HUES64 (cell line): Measurements from ENCODE around the gene STARD3NL.

Experiments used
- H3K27ac ChIP-seq: 2 replicates; pipeline ENCODE4 v1.7.0; 2013; ENCODE audit warnings: low read depth, low read length, inconsistent platforms
- H3K27me3 ChIP-seq: 2 replicates; pipeline ENCODE4 v1.6.1; 2013; ENCODE audit warnings: mild to moderate bottlenecking, low read length; ENCODE audit not compliant: insufficient read depth
- H3K36me3 ChIP-seq: 2 replicates; pipeline ENCODE4 v1.6.1; 2013; ENCODE audit warnings: mild to moderate bottlenecking, low read length; ENCODE audit not compliant: insufficient read depth
- H3K4me1 ChIP-seq: 2 replicates; pipeline ENCODE4 v1.6.1; 2013; ENCODE audit warnings: mild to moderate bottlenecking, low read length, moderate library complexity; ENCODE audit not compliant: insufficient read depth
- H3K4me3 ChIP-seq: 2 replicates; pipeline ENCODE4 v1.5.1; 2013; ENCODE audit warnings: mild to moderate bottlenecking, low read length, moderate library complexity
- H3K9ac ChIP-seq: 2 replicates; pipeline ENCODE4 v1.6.1; 2013; ENCODE audit warnings: mild to moderate bottlenecking, low read depth, low read length
- H3K9me3 ChIP-seq: 2 replicates; pipeline ENCODE4 v1.6.1; 2013; ENCODE audit warnings: low read depth, low read length; ENCODE audit not compliant: insufficient read depth
- WGBS: fragments of 150-250, 120-280 bp; methylation state at CpG from one replicate; pipeline ENCODE4 v1.1.7; 2013; ENCODE audit warnings: missing lambda C conversion rate; 5-methylcytosine and 5-hydroxymethylcytosine counted together

STARD3NL gene

DNA sequence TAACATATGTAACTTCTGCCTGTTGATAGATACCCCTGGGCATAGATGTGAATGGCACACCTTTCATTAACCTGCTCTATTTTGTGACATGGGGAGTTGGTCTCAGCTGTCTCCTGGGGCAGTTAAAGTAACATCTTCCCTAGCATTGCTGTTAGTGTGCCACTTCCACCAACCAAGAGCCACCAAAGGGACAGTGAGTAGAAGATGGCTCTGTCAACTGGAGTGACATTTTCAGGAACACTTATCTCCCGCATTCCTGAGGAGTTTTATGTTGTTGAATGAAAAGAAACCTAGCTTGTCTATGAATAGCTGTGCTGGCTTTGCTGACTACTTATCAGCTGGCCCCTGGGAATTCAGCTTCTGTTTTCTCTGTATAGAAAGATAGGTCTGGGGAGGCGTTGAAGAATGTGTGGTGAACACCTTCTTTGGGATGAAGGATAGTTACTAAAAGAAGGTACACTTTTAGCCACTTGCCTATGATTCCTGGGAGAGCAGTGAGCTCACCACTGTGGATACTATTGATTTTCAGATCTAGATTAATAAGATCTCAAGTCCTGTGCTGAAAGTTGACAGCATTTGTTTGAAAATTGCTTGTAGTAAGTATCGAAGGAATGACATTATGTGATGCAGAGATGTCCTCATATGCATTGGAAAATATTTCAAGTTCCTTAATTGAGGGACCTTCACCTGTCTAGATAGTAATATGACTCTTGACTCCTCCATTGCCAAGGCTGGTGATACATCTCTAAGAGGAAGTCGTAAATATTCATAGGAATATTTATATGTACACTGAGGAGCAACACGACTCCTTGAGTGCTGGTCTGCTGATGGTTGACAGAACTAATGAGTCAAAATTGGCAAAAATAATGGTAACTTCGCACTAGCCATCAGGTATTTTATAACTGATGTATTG, 7.6 kb downstream of the STARD3NL start:
- no peak overlapping the region for H3K4me3 ChIP-seq
- peaks cover 3% of the 10 kb centered on the region; the same call in 1 of the 2 replicates for H3K36me3 ChIP-seq
- no peak overlapping the region for H3K27ac ChIP-seq
- H3K4me1 ChIP-seq, result peaks cover 42% of the 10 kb centered on the region
- 95% methylated on average over 6 of the region's 6 CpGs for WGBS
- H3K9ac ChIP-seq, result no peak overlapping the region
- H3K27me3 ChIP-seq, result no peaks in the 10 kb centered on the region
- no peaks in the 10 kb centered on the region for H3K9me3 ChIP-seq

- Histone ChIP-seq H3K9me3 (0 out of 2 replicates have a peak, but pooled peaks cover 3% of the 10 kb centered on the region), H3K4me3 (no peak overlapping the region), H3K36me3 (peaks cover 3% of the 10 kb centered on the region; the same call in 1 of the 2 replicates), H3K27ac (no peak overlapping the region; the same call in 1 of the 2 replicates), H3K4me1 (peaks cover 42% of the 10 kb centered on the region), H3K27me3 (no peaks in the 10 kb centered on the region), H3K9ac (no peak overlapping the region)
- 81% methylated on average over 4 of the region's 4 CpGs for WGBS
Observed at GRCh38 chr7:38186593-38187314, 8.7 kb downstream of the STARD3NL start.

GRCh38 chr7:38187794-38188440, 9.9 kb downstream of the STARD3NL start:
- peak overlapping the region; percentile 27; the same call in 1 of the 2 replicates for H3K27ac ChIP-seq

GRCh38 chr7:38189231-38189938, 11.3 kb downstream of the STARD3NL start:
- no peak overlapping the region for H3K9ac ChIP-seq
- WGBS, result 71% methylated on average over 4 of the region's 4 CpGs

More at GRCh38 chr7:38187794-38188440, 9.9 kb downstream of the STARD3NL start:
- Histone ChIP-seq H3K36me3 (peaks cover 3% of the 10 kb centered on the region; the same call in 1 of the 2 replicates), H3K9me3 (0 out of 2 replicates have a peak, but pooled peaks cover 3% of the 10 kb centered on the region), H3K4me3 (no peak overlapping the region), H3K4me1 (peaks cover 42% of the 10 kb centered on the region), H3K9ac (peak overlapping the region; percentile 12; the same call in 1 of the 2 replicates), H3K27me3 (no peaks in the 10 kb centered on the region)
- 70% methylated on average over 7 of the region's 7 CpGs for WGBS

DNA sequence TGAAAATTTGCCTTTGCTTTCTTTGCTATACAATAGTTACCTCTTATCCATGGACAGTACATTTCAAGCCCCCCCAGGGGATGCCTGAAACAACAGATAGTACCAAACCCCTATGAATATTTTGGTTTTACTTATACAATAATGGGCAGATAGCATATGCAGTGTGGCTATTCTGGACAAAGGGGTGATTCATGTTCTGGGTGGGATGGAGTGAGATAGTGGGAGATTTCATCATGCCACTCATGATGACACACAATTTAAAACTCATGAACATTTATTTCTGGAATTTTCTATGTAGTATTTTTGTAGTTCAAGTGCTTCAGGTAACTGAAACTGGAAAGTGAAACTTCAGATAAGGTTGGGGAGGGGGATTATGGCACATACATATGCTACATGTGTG, 12.0 kb downstream of the STARD3NL start:
- H3K9ac ChIP-seq, result no peak overlapping the region
- H3K36me3 ChIP-seq, result no peaks in the 10 kb centered on the region
- no peak overlapping the region for H3K4me3 ChIP-seq
- H3K27me3 ChIP-seq, result no peaks in the 10 kb centered on the region
- H3K27ac ChIP-seq, result no peak overlapping the region
- H3K9me3 ChIP-seq, result 0 out of 2 replicates have a peak, but pooled peaks cover 3% of the 10 kb centered on the region
- H3K4me1 ChIP-seq, result peaks cover 42% of the 10 kb centered on the region

More at GRCh38 chr7:38189231-38189938, 11.3 kb downstream of the STARD3NL start:
- no peak overlapping the region for H3K27ac ChIP-seq
- no peak overlapping the region for H3K4me3 ChIP-seq
- H3K4me1 ChIP-seq, result peaks cover 42% of the 10 kb centered on the region
- H3K36me3 ChIP-seq, result no peaks in the 10 kb centered on the region; the same call in 1 of the 2 replicates
- H3K27me3 ChIP-seq, result no peaks in the 10 kb centered on the region
- H3K9me3 ChIP-seq, result 0 out of 2 replicates have a peak, but pooled peaks cover 3% of the 10 kb centered on the region

DNA sequence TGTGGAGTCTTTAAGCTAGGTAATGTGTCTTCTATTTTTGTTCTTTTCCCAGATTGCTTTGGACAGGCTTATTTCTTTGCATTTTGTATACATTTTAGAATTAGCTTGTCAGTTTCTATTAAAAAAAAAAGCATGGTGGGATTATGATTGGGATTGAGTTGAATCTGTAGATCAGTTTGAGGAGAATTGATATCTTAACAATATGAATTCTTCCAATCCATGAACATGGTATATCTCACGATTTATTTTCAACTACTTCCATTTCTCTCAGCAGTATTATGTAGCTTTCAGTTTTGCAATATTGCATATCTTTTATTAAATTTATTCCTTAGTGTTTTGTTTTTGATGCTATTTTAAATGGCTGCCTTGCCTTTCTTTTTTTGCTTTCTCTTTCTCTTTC, 13.7 kb downstream of the STARD3NL start:
- no peaks in the 10 kb centered on the region for H3K27me3 ChIP-seq
- no peak overlapping the region for H3K27ac ChIP-seq
- no CpG with 5 or more reads among the region's 1 CpG for WGBS
- H3K9ac ChIP-seq, result no peak overlapping the region
- H3K36me3 ChIP-seq, result no peaks in the 10 kb centered on the region
- 0 out of 2 replicates have a peak, but pooled peaks cover 3% of the 10 kb centered on the region for H3K9me3 ChIP-seq
- no peak overlapping the region for H3K4me3 ChIP-seq
- peaks cover 40% of the 10 kb centered on the region for H3K4me1 ChIP-seq

- Histone ChIP-seq H3K4me1 (peaks cover 35% of the 10 kb centered on the region), H3K27ac (no peak overlapping the region), H3K9me3 (0 out of 2 replicates have a peak, but pooled peaks cover 3% of the 10 kb centered on the region), H3K9ac (no peak overlapping the region), H3K4me3 (no peak overlapping the region), H3K36me3 (no peaks in the 10 kb centered on the region), H3K27me3 (no peaks in the 10 kb centered on the region)
- 93% methylated on average over 1 of the region's 2 CpGs for WGBS
Observed at GRCh38 chr7:38192327-38192726, 14.3 kb downstream of the STARD3NL start.

DNA sequence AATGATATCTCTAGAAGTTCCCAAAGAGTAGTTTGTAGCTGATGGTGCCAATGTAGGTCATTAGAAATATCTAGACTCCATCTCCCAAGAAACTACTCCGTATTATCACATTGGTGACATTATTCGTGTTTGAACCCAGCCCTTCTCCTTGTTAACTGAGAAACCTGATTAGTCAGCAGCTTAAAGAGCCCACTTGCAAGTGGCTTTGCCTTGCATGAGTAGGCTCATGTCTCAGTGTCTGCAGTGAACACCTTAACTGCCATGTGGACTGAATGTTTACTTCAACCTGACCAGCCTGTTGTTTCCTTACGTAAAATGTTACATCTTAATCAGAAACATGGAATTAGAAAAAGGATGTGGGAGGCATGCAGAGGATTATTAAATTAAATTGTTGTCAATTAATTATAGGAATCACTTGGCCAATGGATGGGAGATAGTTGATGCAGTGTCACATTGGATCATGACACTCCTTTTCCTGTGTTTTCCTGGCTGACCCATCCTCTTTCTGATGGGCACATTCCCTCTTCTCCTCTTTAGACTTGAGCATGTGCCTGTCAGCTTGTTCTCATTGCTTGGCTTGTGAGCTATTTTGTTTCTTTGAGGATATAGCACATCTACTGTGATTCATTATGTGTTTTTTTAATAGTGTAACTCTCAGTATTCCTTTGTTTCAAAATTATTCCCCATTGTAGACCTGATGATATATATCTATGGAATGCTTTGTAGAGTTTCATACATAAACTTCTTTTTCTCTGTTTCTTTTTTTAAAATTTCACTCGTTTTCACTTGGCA, 18.0 kb downstream of the STARD3NL start:
- Histone ChIP-seq H3K27ac (no peak overlapping the region), H3K9ac (no peak overlapping the region)

GRCh38 chr7:38198366-38198765, 20.3 kb downstream of the STARD3NL start:
- Histone ChIP-seq H3K4me3 (no peak overlapping the region), H3K27ac (no peak overlapping the region), H3K36me3 (no peaks in the 10 kb centered on the region), H3K9me3 (no peaks in the 10 kb centered on the region), H3K4me1 (peaks cover 24% of the 10 kb centered on the region), H3K27me3 (no peaks in the 10 kb centered on the region), H3K9ac (no peak overlapping the region)

More for the DNA sequence above, 18.0 kb downstream of the STARD3NL start:
- no peak overlapping the region for H3K4me3 ChIP-seq
- no peaks in the 10 kb centered on the region for H3K27me3 ChIP-seq
- WGBS, result 90% methylated on average over 4 of the region's 4 CpGs
- H3K4me1 ChIP-seq, result peaks cover 24% of the 10 kb centered on the region
- H3K36me3 ChIP-seq, result no peaks in the 10 kb centered on the region
- H3K9me3 ChIP-seq, result 0 out of 2 replicates have a peak, but pooled peaks cover 3% of the 10 kb centered on the region

GRCh38 chr7:38199154-38199553, 21.1 kb downstream of the STARD3NL start:
- no peaks in the 10 kb centered on the region for H3K27me3 ChIP-seq
- peaks cover 24% of the 10 kb centered on the region for H3K4me1 ChIP-seq
- WGBS, result 87% methylated on average over 2 of the region's 2 CpGs
- H3K4me3 ChIP-seq, result no peak overlapping the region
- H3K36me3 ChIP-seq, result no peaks in the 10 kb centered on the region
- no peak overlapping the region for H3K9ac ChIP-seq
- no peaks in the 10 kb centered on the region for H3K9me3 ChIP-seq
- H3K27ac ChIP-seq, result no peak overlapping the region
